H9 (cell line): ENCODE data around the gene LMTK2. TPM values are rescaled to one million over a fixed set of nuclear protein-coding genes. Genes with fewer than 3 reads are reported as not detected.

Source experiments
- DNase-seq: peaks from one replicate; pipeline ENCODE4 v3.0.0-alpha.2; 2017
- H2AFZ ChIP-seq: one replicate; pipeline ENCODE4 v1.6.1; 2013; ENCODE audit warnings: mild to moderate bottlenecking, low read length, control low read depth, moderate library complexity
- H2AK5ac ChIP-seq: 2 replicates; pipeline ENCODE4 v1.6.1; 2013; ENCODE audit warnings: low read length, control low read depth, mixed read lengths; ENCODE audit not compliant: insufficient read length
- H2BK120ac ChIP-seq: one replicate; pipeline ENCODE4 v1.6.1; 2013; ENCODE audit warnings: low read depth, mild to moderate bottlenecking, low read length, control low read depth, inconsistent platforms; ENCODE audit not compliant: poor library complexity, severe bottlenecking
- H2BK12ac ChIP-seq: 2 replicates; pipeline ENCODE4 v1.6.1; 2013; ENCODE audit warnings: low read length, control low read depth, mixed read lengths, low read depth; ENCODE audit not compliant: insufficient read length
- H2BK15ac ChIP-seq: 2 replicates; pipeline ENCODE4 v1.6.1; 2013; ENCODE audit warnings: low read depth, low read length, control low read depth
- H2BK20ac ChIP-seq: one replicate; pipeline ENCODE4 v1.6.1; 2013; ENCODE audit warnings: low read depth, mild to moderate bottlenecking, low read length, control low read depth, inconsistent platforms; ENCODE audit not compliant: poor library complexity, severe bottlenecking
- H2BK5ac ChIP-seq: 2 replicates; pipeline ENCODE4 v1.6.1; 2013; ENCODE audit warnings: low read length, control low read depth, mixed read lengths; ENCODE audit not compliant: insufficient read length
- H3K14ac ChIP-seq: 2 replicates; pipeline ENCODE4 v1.6.1; 2013; ENCODE audit warnings: low read length, control low read depth; ENCODE audit not compliant: insufficient read depth
- H3K18ac ChIP-seq: 2 replicates; pipeline ENCODE4 v1.6.1; 2013; ENCODE audit warnings: low read depth, mild to moderate bottlenecking, mixed read lengths, low read length, control low read depth; ENCODE audit not compliant: insufficient read length
- H3K23ac ChIP-seq: 2 replicates; pipeline ENCODE4 v1.6.1; 2013; ENCODE audit warnings: low read length, control low read depth, mixed read lengths, low read depth; ENCODE audit not compliant: insufficient read length
- H3K23me2 ChIP-seq: 2 replicates; pipeline ENCODE4 v1.6.1; 2013; ENCODE audit warnings: low read depth, mild to moderate bottlenecking, mixed read lengths, low read length, control low read depth; ENCODE audit not compliant: insufficient read length, poor library complexity, severe bottlenecking
- H3K27ac ChIP-seq: 2 replicates; pipeline ENCODE4 v1.5.1; 2013; ENCODE audit warnings: low read length, control low read depth, mixed read lengths, low read depth; ENCODE audit not compliant: insufficient read length
- H3K27me3 ChIP-seq: 2 replicates; pipeline ENCODE4 v1.6.1; 2013; ENCODE audit warnings: low read length, control low read depth, inconsistent platforms; ENCODE audit not compliant: insufficient read depth
- H3K4ac ChIP-seq: 2 replicates; pipeline ENCODE4 v1.6.1; 2013; ENCODE audit warnings: low read depth, mild to moderate bottlenecking, control low read depth, inconsistent platforms, low read length, moderate library complexity
- H3K4me1 ChIP-seq: 2 replicates; pipeline ENCODE4 v1.6.1; 2013; ENCODE audit warnings: low read length, control low read depth, inconsistent platforms; ENCODE audit not compliant: insufficient read depth
- H3K4me2 ChIP-seq: 2 replicates; pipeline ENCODE4 v1.6.1; 2013; ENCODE audit warnings: low read length, control low read depth, mixed read lengths; ENCODE audit not compliant: insufficient read length, insufficient read depth
- H3K56ac ChIP-seq: 2 replicates; pipeline ENCODE4 v1.6.1; 2013; ENCODE audit warnings: low read depth, mild to moderate bottlenecking, mixed read lengths, low read length, control low read depth; ENCODE audit not compliant: insufficient read length
- H3K79me1 ChIP-seq: 2 replicates; pipeline ENCODE4 v1.6.1; 2013; ENCODE audit warnings: low read depth, mild to moderate bottlenecking, moderate library complexity, low read length, control low read depth, inconsistent platforms; ENCODE audit not compliant: insufficient read depth, poor library complexity, severe bottlenecking
- H3K79me2 ChIP-seq: 2 replicates; pipeline ENCODE4 v1.6.1; 2013; ENCODE audit warnings: low read length, control low read depth, inconsistent platforms; ENCODE audit not compliant: insufficient read depth
- H3K9ac ChIP-seq: 2 replicates; pipeline ENCODE4 v1.6.1; 2013; ENCODE audit warnings: low read length, control low read depth, mixed read lengths; ENCODE audit not compliant: insufficient read length; ENCODE audit errors: extremely low read depth
- H3K9me3 ChIP-seq: one replicate; pipeline ENCODE4 v1.6.1; 2013; ENCODE audit warnings: low read depth, low read length, inconsistent platforms; ENCODE audit not compliant: control insufficient read depth
- H3T11ph ChIP-seq: one replicate; pipeline ENCODE4 v1.6.1; 2013; ENCODE audit warnings: mild to moderate bottlenecking, low read length, control low read depth, inconsistent platforms
- H4K20me1 ChIP-seq: one replicate; pipeline ENCODE4 v1.6.1; 2013; ENCODE audit not compliant: control insufficient read depth, insufficient read length, insufficient read depth
- H4K5ac ChIP-seq: 2 replicates; pipeline ENCODE4 v1.6.1; 2013; ENCODE audit warnings: low read depth, mild to moderate bottlenecking, mixed read lengths, low read length, control low read depth; ENCODE audit not compliant: insufficient read length
- H4K8ac ChIP-seq: replicated peaks from 2 replicates; pipeline ENCODE4 v1.6.1; 2013; ENCODE audit warnings: low read length, control low read depth, mixed read lengths, low read depth; ENCODE audit not compliant: insufficient read length
- H4K91ac ChIP-seq: 2 replicates; pipeline ENCODE4 v1.6.1; 2013; ENCODE audit warnings: low read depth, mild to moderate bottlenecking, moderate library complexity, mixed read lengths, low read length, control low read depth; ENCODE audit not compliant: insufficient read length
- H3K27ac Mint-ChIP-seq, 3 experiments: 2 replicates in 2 of 3; 3 replicates in 1 of 3; pipeline ENCODE4 v1.8.0; 2020 to 2021; ENCODE audit warnings: mixed read lengths in 3 of 3, mild to moderate bottlenecking in 1 of 3, moderate library complexity in 1 of 3
- H3K27me3 Mint-ChIP-seq: 2 replicates; pipeline ENCODE4 v1.8.0; 2021; ENCODE audit warnings: low read depth, mild to moderate bottlenecking, moderate library complexity, mixed read lengths
- H3K36me3 Mint-ChIP-seq, 3 experiments: 2 replicates in 2 of 3; 3 replicates in 1 of 3; pipeline ENCODE4 v1.8.0; 2020 to 2021; ENCODE audit warnings: low read depth in 3 of 3, mixed read lengths in 3 of 3; ENCODE audit not compliant: insufficient read depth in 1 of 3
- H3K4me1 Mint-ChIP-seq, 2 experiments: 2 replicates each; pipeline ENCODE4 v1.8.0; 2020; ENCODE audit warnings: mixed read lengths in 2 of 2
- H3K4me3 Mint-ChIP-seq, 2 experiments: 2 replicates in 1 of 2; 3 replicates in 1 of 2; pipeline ENCODE4 v1.8.0; 2020 to 2021; ENCODE audit warnings: mild to moderate bottlenecking in 2 of 2, mixed read lengths in 2 of 2, moderate library complexity in 1 of 2
- H3K9me3 Mint-ChIP-seq, 2 experiments: 2 replicates in 1 of 2; 3 replicates in 1 of 2; pipeline ENCODE4 v1.8.0; 2020; ENCODE audit warnings: mild to moderate bottlenecking in 2 of 2, mixed read lengths in 2 of 2, moderate library complexity in 1 of 2
- WGBS: extraction: QIAGEN DNeasy Blood & Tissue Kit; methylation state at CpG from one replicate; pipeline ENCODE4 v1.1.7; 2013; ENCODE audit warnings: missing lambda C conversion rate, low lambda C conversion rate, mixed read lengths; ENCODE audit not compliant: insufficient read length; ENCODE audit errors: extremely low coverage; 5-methylcytosine and 5-hydroxymethylcytosine counted together
- total RNA-seq: library from RNA; stranded (reverse); gene quantifications from 2 replicates; pipeline ENCODE4 v1.2.1, GENCODE V29; 2021
- TF ChIP-seq, protein P1 (sequence below): fragments of 200-600 bp; sonication (generic); conservative IDR thresholded peaks from 3 replicates; pipeline ENCODE4 v1.8.0; 2021; ENCODE audit warnings: antibody characterized with exemption, mild to moderate bottlenecking

Gene LMTK2
- total RNA-seq, 1 experiment from 2014 or later: 24.9 TPM

- no peaks in the 10 kb centered on the region for H3K27me3 Mint-ChIP-seq
- no peak overlapping the region for H2BK15ac ChIP-seq
- H3K4me2 ChIP-seq: no peak overlapping the region
- no peak overlapping the region; the same call in 1 of the 2 replicates for H3K14ac ChIP-seq
- TF ChIP-seq, protein P1, sequence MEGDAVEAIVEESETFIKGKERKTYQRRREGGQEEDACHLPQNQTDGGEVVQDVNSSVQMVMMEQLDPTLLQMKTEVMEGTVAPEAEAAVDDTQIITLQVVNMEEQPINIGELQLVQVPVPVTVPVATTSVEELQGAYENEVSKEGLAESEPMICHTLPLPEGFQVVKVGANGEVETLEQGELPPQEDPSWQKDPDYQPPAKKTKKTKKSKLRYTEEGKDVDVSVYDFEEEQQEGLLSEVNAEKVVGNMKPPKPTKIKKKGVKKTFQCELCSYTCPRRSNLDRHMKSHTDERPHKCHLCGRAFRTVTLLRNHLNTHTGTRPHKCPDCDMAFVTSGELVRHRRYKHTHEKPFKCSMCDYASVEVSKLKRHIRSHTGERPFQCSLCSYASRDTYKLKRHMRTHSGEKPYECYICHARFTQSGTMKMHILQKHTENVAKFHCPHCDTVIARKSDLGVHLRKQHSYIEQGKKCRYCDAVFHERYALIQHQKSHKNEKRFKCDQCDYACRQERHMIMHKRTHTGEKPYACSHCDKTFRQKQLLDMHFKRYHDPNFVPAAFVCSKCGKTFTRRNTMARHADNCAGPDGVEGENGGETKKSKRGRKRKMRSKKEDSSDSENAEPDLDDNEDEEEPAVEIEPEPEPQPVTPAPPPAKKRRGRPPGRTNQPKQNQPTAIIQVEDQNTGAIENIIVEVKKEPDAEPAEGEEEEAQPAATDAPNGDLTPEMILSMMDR: no peak
- no peak overlapping the region for H2BK20ac ChIP-seq
- no peak overlapping the region for H3K4ac ChIP-seq
- H3K27ac ChIP-seq: no peak overlapping the region
- H3K27me3 ChIP-seq: no peaks in the 10 kb centered on the region
- H3K4me1 Mint-ChIP-seq: peaks cover 4 to 8% of the 10 kb centered on the region in 2 experiments; a peak in 3 of 4 replicates
- no peak overlapping the region for H3T11ph ChIP-seq
- H4K8ac ChIP-seq: no peak overlapping the region
- no peak overlapping the region for H3K23ac ChIP-seq
- H3K4me3 Mint-ChIP-seq: peak overlapping the region; percentile 62 to 75
- H3K23me2 ChIP-seq: no peaks in the 10 kb centered on the region
- H3K4me1 ChIP-seq: no peaks in the 10 kb centered on the region
- no peaks in the 10 kb centered on the region for H3K9me3 Mint-ChIP-seq
- H3K56ac ChIP-seq: no peak overlapping the region
- no peak overlapping the region for H2BK5ac ChIP-seq
- H3K79me2 ChIP-seq: no peaks in the 10 kb centered on the region
- no peak overlapping the region for H2BK12ac ChIP-seq
- WGBS: no CpG with 5 or more reads among the region's 49 CpGs
- peak; percentile 41 for DNase-seq
- H3K27ac Mint-ChIP-seq: no peak overlapping the region
- no peaks in the 10 kb centered on the region for H4K20me1 ChIP-seq
- H3K9ac ChIP-seq: no peak overlapping the region
- no peak overlapping the region for H2AK5ac ChIP-seq
- no peaks in the 10 kb centered on the region for H3K9me3 ChIP-seq
- no peak overlapping the region for H4K91ac ChIP-seq
- H3K79me1 ChIP-seq: no peaks in the 10 kb centered on the region
- no peak overlapping the region for H2AFZ ChIP-seq
- H3K18ac ChIP-seq: no peak overlapping the region
- no peak overlapping the region for H4K5ac ChIP-seq
- H2BK120ac ChIP-seq: no peak overlapping the region
- H3K36me3 Mint-ChIP-seq: peaks cover 3 to 8% (median 7%) of the 10 kb centered on the region in 3 experiments; a peak in 6 of 7 replicates
These were observed 105.2 kb downstream of the LMTK2 start for GRCh38 chr7:98211676-98212531.
